ENCODE measurements around the gene DCLK1. TPM values are rescaled to one million over a fixed set of nuclear protein-coding genes. Genes with fewer than 3 reads are reported as not detected.
"Not testable (repeated sequence)": the region's sequence is repeated elsewhere in the genome, so short reads cannot be mapped to it uniquely, and the experiment has no call there.

DCLK1 gene
- total RNA-seq, 4 donors from 2014 or later: 21.3 to 63.8 (median 40.9) TPM

- Histone ChIP-seq H3K27ac (no peak overlapping the region), H3K9me3 (no peaks in the 10 kb centered on the region), H3K4me1 (no peaks in the 10 kb centered on the region), H3K4me3 (no peak overlapping the region), H3K27me3 (no peaks in the 10 kb centered on the region), H3K36me3 (no peaks in the 10 kb centered on the region)
- WGBS, 2 donors: 37 to 57% methylated on average over 2 of the region's 2 CpGs
- TF ChIP-seq CTCF (IDR thresholded peaks at IDR 0.05): no peak
- no peak for DNase-seq (ENCODE audit: low spot score in 2 of 2)
Observed at GRCh38 chr13:36108954-36109353, 22.2 kb downstream of the DCLK1 start.

- no peaks in the 10 kb centered on the region for H3K27me3 ChIP-seq
- TF ChIP-seq POLR2A (IDR thresholded peaks at IDR 0.05) (no peak), CTCF (IDR thresholded peaks at IDR 0.05) (no peak), EP300 (IDR thresholded peaks at IDR 0.05) (no peak)
- no peak for DNase-seq (ENCODE audit: low spot score in 2 of 2)
- WGBS, 2 donors: 63 to 72% methylated on average over 7 of the region's 7 CpGs
- H3K27ac ChIP-seq: no peak overlapping the region
- no peaks in the 10 kb centered on the region for H3K36me3 ChIP-seq
- no peak overlapping the region for H3K4me3 ChIP-seq
- no peaks in the 10 kb centered on the region for H3K4me1 ChIP-seq
- H3K9me3 ChIP-seq: no peaks in the 10 kb centered on the region
Observed at GRCh38 chr13:36108342-36108741, 22.8 kb downstream of the DCLK1 start.

- 81 to 86% methylated on average over 1 of the region's 1 CpG for WGBS, 2 donors
- TF ChIP-seq EP300 (IDR thresholded peaks at IDR 0.05): no peak
- TF ChIP-seq POLR2A (IDR thresholded peaks at IDR 0.05): no peak
- TF ChIP-seq CTCF (IDR thresholded peaks at IDR 0.05): no peak
- no peaks in the 10 kb centered on the region for H3K36me3 ChIP-seq
- no peaks in the 10 kb centered on the region for H3K9me3 ChIP-seq
- no peak overlapping the region for H3K4me3 ChIP-seq
- no peaks in the 10 kb centered on the region for H3K4me1 ChIP-seq
- H3K27me3 ChIP-seq: no peaks in the 10 kb centered on the region
- no peak for DNase-seq (ENCODE audit: low spot score in 2 of 2)
- H3K27ac ChIP-seq: no peak overlapping the region
Observed at GRCh38 chr13:36107521-36107920, 23.7 kb downstream of the DCLK1 start.

- Histone ChIP-seq H3K27ac (no peak overlapping the region), H3K36me3 (no peaks in the 10 kb centered on the region), H3K4me3 (no peak overlapping the region), H3K9me3 (no peaks in the 10 kb centered on the region), H3K4me1 (no peaks in the 10 kb centered on the region), H3K27me3 (no peaks in the 10 kb centered on the region)
- TF ChIP-seq EP300 (IDR thresholded peaks at IDR 0.05): no peak
- TF ChIP-seq CTCF (IDR thresholded peaks at IDR 0.05): no peak
- TF ChIP-seq POLR2A (IDR thresholded peaks at IDR 0.05): no peak
- DNase-seq (ENCODE audit: low spot score in 2 of 2): no peak
- WGBS, 2 donors: 60 to 62% methylated on average over 3 of the region's 3 CpGs
Observed at GRCh38 chr13:36105726-36106125, 25.5 kb downstream of the DCLK1 start.

GRCh38 chr13:36102721-36103120 is 28.5 kb downstream of the DCLK1 start:
- 61 to 69% methylated on average over 4 of the region's 4 CpGs for WGBS, 2 donors

GRCh38 chr13:36101907-36102306 is 29.3 kb downstream of the DCLK1 start:
- not testable (repeated sequence) for DNase-seq (ENCODE audit: low spot score in 2 of 2); H3K27ac ChIP-seq; H3K27me3 ChIP-seq; H3K4me3 ChIP-seq; H3K9me3 ChIP-seq; H3K4me1 ChIP-seq; H3K36me3 ChIP-seq
- WGBS, 2 donors: 96 to 97% methylated on average over 5 of the region's 5 CpGs

More at GRCh38 chr13:36102721-36103120, 28.5 kb downstream of the DCLK1 start:
- H3K27me3 ChIP-seq: no peaks in the 10 kb centered on the region
- no peaks in the 10 kb centered on the region for H3K9me3 ChIP-seq
- DNase-seq (ENCODE audit: low spot score in 2 of 2): no peak
- no peak overlapping the region for H3K4me3 ChIP-seq
- no peak overlapping the region for H3K27ac ChIP-seq
- no peak for TF ChIP-seq CTCF (IDR thresholded peaks at IDR 0.05)
- TF ChIP-seq EP300 (IDR thresholded peaks at IDR 0.05): no peak
- TF ChIP-seq POLR2A (IDR thresholded peaks at IDR 0.05): no peak
- no peaks in the 10 kb centered on the region for H3K36me3 ChIP-seq
- peaks cover 0 to 6% (median 0%) of the 10 kb centered on the region in 4 donors for H3K4me1 ChIP-seq

All from tibial nerve (tissue), 4 donors.